22Rv1 (cell line): ENCODE measurements around the gene ITPR1.

ENCODE experiments used
- ZFX ChIP-seq: fragments of 450-650 bp; IDR thresholded peaks from 2 replicates; pipeline ENCODE4 v1.6.1; 2017; ENCODE audit warnings: antibody characterized with exemption, borderline replicate concordance
- TF ChIP-seq, protein P1 (sequence below): fragments of 450-650 bp; IDR thresholded peaks from 2 replicates; pipeline ENCODE4 v1.5.1; 2017; ENCODE audit warnings: mild to moderate bottlenecking

DNA sequence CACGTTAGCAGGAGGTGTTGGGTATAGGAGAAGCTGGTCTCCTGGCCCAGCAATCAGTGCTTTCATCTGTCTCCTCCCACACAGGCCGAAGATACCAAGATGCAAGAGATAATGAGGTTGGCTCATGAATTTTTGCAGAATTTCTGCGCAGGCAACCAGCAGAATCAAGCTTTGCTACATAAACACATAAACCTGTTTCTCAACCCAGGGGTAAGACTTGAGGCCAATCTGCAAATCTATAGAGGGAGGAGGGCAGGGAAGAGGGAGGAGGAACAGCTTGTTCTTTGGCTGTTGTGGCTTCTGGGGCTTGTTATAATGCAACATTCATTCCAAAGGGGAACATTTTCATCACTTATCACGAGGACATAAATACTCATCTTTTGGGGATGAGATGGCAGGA, 195.3 kb downstream of the ITPR1 start:
- TF ChIP-seq, protein P1, sequence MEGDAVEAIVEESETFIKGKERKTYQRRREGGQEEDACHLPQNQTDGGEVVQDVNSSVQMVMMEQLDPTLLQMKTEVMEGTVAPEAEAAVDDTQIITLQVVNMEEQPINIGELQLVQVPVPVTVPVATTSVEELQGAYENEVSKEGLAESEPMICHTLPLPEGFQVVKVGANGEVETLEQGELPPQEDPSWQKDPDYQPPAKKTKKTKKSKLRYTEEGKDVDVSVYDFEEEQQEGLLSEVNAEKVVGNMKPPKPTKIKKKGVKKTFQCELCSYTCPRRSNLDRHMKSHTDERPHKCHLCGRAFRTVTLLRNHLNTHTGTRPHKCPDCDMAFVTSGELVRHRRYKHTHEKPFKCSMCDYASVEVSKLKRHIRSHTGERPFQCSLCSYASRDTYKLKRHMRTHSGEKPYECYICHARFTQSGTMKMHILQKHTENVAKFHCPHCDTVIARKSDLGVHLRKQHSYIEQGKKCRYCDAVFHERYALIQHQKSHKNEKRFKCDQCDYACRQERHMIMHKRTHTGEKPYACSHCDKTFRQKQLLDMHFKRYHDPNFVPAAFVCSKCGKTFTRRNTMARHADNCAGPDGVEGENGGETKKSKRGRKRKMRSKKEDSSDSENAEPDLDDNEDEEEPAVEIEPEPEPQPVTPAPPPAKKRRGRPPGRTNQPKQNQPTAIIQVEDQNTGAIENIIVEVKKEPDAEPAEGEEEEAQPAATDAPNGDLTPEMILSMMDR, result no peak
- no peak for TF ChIP-seq ZFX
